Spinal cord (tissue), 10 donors: ENCODE measurements around the gene CYBRD1. TPM values are rescaled to one million over a fixed set of nuclear protein-coding genes. Genes with fewer than 3 reads are reported as not detected.

Experiments
- DNase-seq, 6 donors: peaks; one replicate each; pipeline versions ENCODE4 v3.0.0 to v3.0.0-alpha.2; 2013 to 2015; ENCODE audit warnings: low spot score in 6 of 6, low read depth in 4 of 6
- H3K27ac ChIP-seq: one replicate; pipeline ENCODE4 v1.5.1; 2013; ENCODE audit warnings: low read depth, low read length, control low read depth
- H3K27me3 ChIP-seq: one replicate; pipeline ENCODE4 v1.6.1; 2013; ENCODE audit warnings: low read length; ENCODE audit not compliant: control insufficient read depth, insufficient read depth
- H3K36me3 ChIP-seq: one replicate; pipeline ENCODE4 v1.6.1; 2013; ENCODE audit warnings: low read length; ENCODE audit not compliant: control insufficient read depth, insufficient read depth
- H3K4me1 ChIP-seq: one replicate; pipeline ENCODE4 v1.6.1; 2013; ENCODE audit warnings: low read length; ENCODE audit not compliant: control insufficient read depth, insufficient read depth
- H3K4me3 ChIP-seq: one replicate; pipeline ENCODE4 v1.5.1; 2013; ENCODE audit warnings: low read depth, low read length, control low read depth
- H3K9me3 ChIP-seq: one replicate; pipeline ENCODE4 v1.6.1; 2013; ENCODE audit warnings: low read length; ENCODE audit not compliant: control insufficient read depth, insufficient read depth
- WGBS: methylation state at CpG from one replicate; pipeline ENCODE4 v1.1.5; 2013; ENCODE audit warnings: missing lambda C conversion rate; ENCODE audit not compliant: insufficient coverage; 5-methylcytosine and 5-hydroxymethylcytosine counted together
- polyA plus RNA-seq, 2 donors: library from polyadenylated mRNA; unstranded; fragments of 120-200 nt; gene quantifications; one replicate each; pipeline ENCODE4 v1.2.1, GENCODE V29; 2013; ENCODE audit not compliant: insufficient read length in 2 of 2
- total RNA-seq, 2 donors: library from RNA; depleted of rRNA in 1 of 2; stranded (reverse); fragments of 120-200 nt in 1 of 2; fragments of >200 nt in 1 of 2; gene quantifications; one replicate each; pipeline versions ENCODE4 v1.2.3 to v1.2.4, GENCODE V29; 2013 to 2014
- donor health status: healthy.

Gene CYBRD1
- total and polyA plus RNA-seq, 4 donors = 20.7 to 138 (median 67.4) TPM

GRCh38 chr2:171547256-171547655 lies 25.0 kb downstream of the CYBRD1 start:
- Histone ChIP-seq H3K4me1 (no peaks in the 10 kb centered on the region), H3K9me3 (no peaks in the 10 kb centered on the region), H3K4me3 (no peak overlapping the region), H3K27ac (no peak overlapping the region), H3K27me3 (no peaks in the 10 kb centered on the region), H3K36me3 (peaks cover 2% of the 10 kb centered on the region)
- no peak for DNase-seq

GRCh38 chr2:171547720-171548119 lies 25.4 kb downstream of the CYBRD1 start:
- Histone ChIP-seq H3K4me3 (no peak overlapping the region), H3K4me1 (no peaks in the 10 kb centered on the region), H3K27ac (no peak overlapping the region), H3K9me3 (no peaks in the 10 kb centered on the region), H3K36me3 (no peaks in the 10 kb centered on the region), H3K27me3 (no peaks in the 10 kb centered on the region)
- no peak for DNase-seq
- WGBS = 78% methylated on average over 1 of the region's 2 CpGs

DNA sequence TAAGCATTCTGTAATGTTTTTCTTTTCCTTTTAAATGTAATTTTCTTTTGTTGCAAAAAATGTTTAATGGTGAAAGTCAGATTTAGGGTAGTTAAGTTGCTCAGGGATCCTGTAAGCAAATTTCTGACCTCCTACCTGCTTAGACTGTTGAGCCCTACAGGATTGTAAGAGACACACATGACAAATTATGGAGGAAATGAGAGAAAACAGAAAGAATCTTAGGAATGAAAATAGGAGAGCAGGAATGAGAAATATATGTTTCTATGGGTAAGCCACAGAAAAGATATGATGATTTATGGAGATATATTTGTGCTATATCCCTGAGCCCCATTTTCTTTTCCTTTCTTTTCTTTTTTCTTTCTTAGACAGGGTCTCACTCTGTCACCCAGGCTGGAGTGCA lies 28.3 kb downstream of the CYBRD1 start:
- no peaks in the 10 kb centered on the region for H3K36me3 ChIP-seq
- DNase-seq = no peak
- no peaks in the 10 kb centered on the region for H3K27me3 ChIP-seq
- no peak overlapping the region for H3K4me3 ChIP-seq
- H3K4me1 ChIP-seq = no peaks in the 10 kb centered on the region
- H3K9me3 ChIP-seq = no peaks in the 10 kb centered on the region
- H3K27ac ChIP-seq = no peak overlapping the region

DNA sequence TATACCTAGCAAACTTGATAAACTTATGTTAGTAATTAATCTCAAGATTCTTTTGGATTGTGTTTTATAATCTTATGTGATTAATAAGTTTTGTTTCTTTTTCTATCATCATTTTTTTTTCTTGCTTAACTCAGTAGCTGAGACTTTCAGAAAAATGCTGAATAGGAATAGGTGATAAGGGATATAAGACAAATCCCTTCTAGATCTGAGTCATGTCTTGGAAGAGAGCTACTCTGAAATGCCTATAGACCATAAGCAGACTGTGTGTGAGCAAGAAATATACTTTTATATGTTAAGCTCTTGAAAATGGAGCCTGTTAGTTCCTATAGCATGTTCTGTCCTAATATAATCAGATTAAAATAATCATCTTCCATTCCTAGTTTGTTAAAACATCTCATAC lies 29.6 kb downstream of the CYBRD1 start:
- H3K27me3 ChIP-seq = no peaks in the 10 kb centered on the region
- H3K4me1 ChIP-seq = no peaks in the 10 kb centered on the region
- no peak for DNase-seq
- H3K4me3 ChIP-seq = no peak overlapping the region
- no peaks in the 10 kb centered on the region for H3K36me3 ChIP-seq
- H3K27ac ChIP-seq = no peak overlapping the region
- H3K9me3 ChIP-seq = no peaks in the 10 kb centered on the region

GRCh38 chr2:171553236-171553635 lies 31.0 kb downstream of the CYBRD1 start:
- WGBS = no CpG with 5 or more reads among the region's 2 CpGs
- H3K4me1 ChIP-seq = no peaks in the 10 kb centered on the region
- no peaks in the 10 kb centered on the region for H3K27me3 ChIP-seq
- DNase-seq = no peak
- no peak overlapping the region for H3K4me3 ChIP-seq
- no peaks in the 10 kb centered on the region for H3K9me3 ChIP-seq
- no peak overlapping the region for H3K27ac ChIP-seq
- H3K36me3 ChIP-seq = no peaks in the 10 kb centered on the region

GRCh38 chr2:171553858-171554257 lies 31.6 kb downstream of the CYBRD1 start:
- no peaks in the 10 kb centered on the region for H3K36me3 ChIP-seq
- no peaks in the 10 kb centered on the region for H3K27me3 ChIP-seq
- H3K4me1 ChIP-seq = no peaks in the 10 kb centered on the region
- H3K4me3 ChIP-seq = no peak overlapping the region
- WGBS = 93% methylated on average over 3 of the region's 8 CpGs
- H3K9me3 ChIP-seq = no peaks in the 10 kb centered on the region
- DNase-seq = no peak
- H3K27ac ChIP-seq = no peak overlapping the region

- no peaks in the 10 kb centered on the region for H3K4me1 ChIP-seq
- WGBS = 100% methylated on average over 1 of the region's 3 CpGs
- no peaks in the 10 kb centered on the region for H3K27me3 ChIP-seq
- no peak overlapping the region for H3K27ac ChIP-seq
- no peaks in the 10 kb centered on the region for H3K9me3 ChIP-seq
- no peak overlapping the region for H3K4me3 ChIP-seq
- H3K36me3 ChIP-seq = no peaks in the 10 kb centered on the region
- DNase-seq = no peak
Measured at GRCh38 chr2:171554991-171555615, 32.8 kb downstream of the CYBRD1 start.

GRCh38 chr2:171557363-171557762 lies 35.1 kb downstream of the CYBRD1 start:
- no peak overlapping the region for H3K27ac ChIP-seq
- H3K4me1 ChIP-seq = no peaks in the 10 kb centered on the region
- no peak for DNase-seq
- H3K9me3 ChIP-seq = no peaks in the 10 kb centered on the region
- H3K27me3 ChIP-seq = no peaks in the 10 kb centered on the region
- no CpG with 5 or more reads among the region's 4 CpGs for WGBS
- no peaks in the 10 kb centered on the region for H3K36me3 ChIP-seq
- H3K4me3 ChIP-seq = no peak overlapping the region

GRCh38 chr2:171563301-171563700 lies 41.0 kb downstream of the CYBRD1 start:
- Histone ChIP-seq H3K4me3 (no peak overlapping the region), H3K27ac (no peak overlapping the region), H3K4me1 (no peaks in the 10 kb centered on the region), H3K36me3 (no peaks in the 10 kb centered on the region), H3K27me3 (no peaks in the 10 kb centered on the region), H3K9me3 (no peaks in the 10 kb centered on the region)
- whole genome bisulfite sequencing = no CpG with 5 or more reads among the region's 3 CpGs
- DNase-seq = no peak

GRCh38 chr2:171564463-171564862 lies 42.2 kb downstream of the CYBRD1 start:
- Histone ChIP-seq H3K27me3 (no peaks in the 10 kb centered on the region), H3K36me3 (no peaks in the 10 kb centered on the region), H3K4me1 (no peaks in the 10 kb centered on the region), H3K27ac (no peak overlapping the region), H3K4me3 (no peak overlapping the region), H3K9me3 (no peaks in the 10 kb centered on the region)
- no CpG with 5 or more reads among the region's 5 CpGs for WGBS
- no peak for DNase-seq
